Smooth muscle cell (in vitro differentiated cells): ENCODE data around the gene CLIP4. TPM values are rescaled to one million over a fixed set of nuclear protein-coding genes. Genes with fewer than 3 reads are reported as not detected.

ENCODE experiments used
- DNase-seq: peaks from one replicate; lab custom pipeline; 2025; ENCODE audit not compliant: unreplicated experiment; lab: John Stamatoyannopoulos, UW
- H2AFZ ChIP-seq: fragments of 200-600 bp; sonication (generic); 2 replicates; pipeline ENCODE4 v1.6.0; 2016; ENCODE audit warnings: antibody characterized with exemption, low read depth, mild to moderate bottlenecking
- H3F3A ChIP-seq: fragments of 200-600 bp; sonication (generic); 2 replicates; pipeline ENCODE4 v1.6.0; 2017; ENCODE audit warnings: antibody characterized with exemption, low read depth
- H3K27ac ChIP-seq: fragments of 200-600 bp; sonication (generic); 2 replicates; pipeline ENCODE4 v1.5.1; 2016; ENCODE audit warnings: low read depth, mild to moderate bottlenecking
- H3K27me3 ChIP-seq: fragments of 200-600 bp; sonication (generic); 2 replicates; pipeline ENCODE4 v1.6.1; 2016; ENCODE audit warnings: low read depth, mild to moderate bottlenecking
- H3K36me3 ChIP-seq: fragments of 200-600 bp; sonication (generic); 2 replicates; pipeline ENCODE4 v1.5.1; 2016; ENCODE audit warnings: low read depth
- H3K4me1 ChIP-seq: fragments of 200-600 bp; sonication (generic); 2 replicates; pipeline ENCODE4 v1.5.1; 2016; ENCODE audit warnings: low read depth
- H3K4me2 ChIP-seq: fragments of 200-600 bp; sonication (generic); 2 replicates; pipeline ENCODE4 v1.6.0; 2016; ENCODE audit warnings: mild to moderate bottlenecking
- H3K4me3 ChIP-seq: fragments of 200-600 bp; sonication (generic); 2 replicates; pipeline ENCODE4 v1.5.1; 2016; ENCODE audit warnings: mild to moderate bottlenecking
- H3K79me2 ChIP-seq: fragments of 200-600 bp; sonication (generic); 2 replicates; pipeline ENCODE4 v1.6.0; 2016; ENCODE audit warnings: low read depth, mild to moderate bottlenecking
- H3K9ac ChIP-seq: fragments of 200-600 bp; sonication (generic); 2 replicates; pipeline ENCODE4 v1.6.0; 2016; ENCODE audit warnings: low read depth
- H3K9me3 ChIP-seq: fragments of 200-600 bp; sonication (generic); replicated peaks from 2 replicates; pipeline ENCODE4 v1.5.1; 2016; ENCODE audit warnings: low read depth
- H4K20me1 ChIP-seq: fragments of 200-600 bp; sonication (generic); 2 replicates; pipeline ENCODE4 v1.6.0; 2016; ENCODE audit warnings: low read depth
- CTCF ChIP-seq: fragments of 200-600 bp; sonication (generic); IDR thresholded peaks from 2 replicates; pipeline ENCODE4 v1.5.1; 2017; ENCODE audit warnings: borderline replicate concordance, mild to moderate bottlenecking, antibody characterized with exemption; ENCODE audit not compliant: insufficient read depth, poor library complexity, severe bottlenecking
- whole genome bisulfite sequencing: methylation state at CpG from one replicate; pipeline ENCODE4 v1.1.7; 2016; ENCODE audit warnings: low lambda C conversion rate; 5-methylcytosine and 5-hydroxymethylcytosine counted together
- polyA plus RNA-seq: library from polyadenylated mRNA; unstranded; fragments of >200 nt; fragmentation: Nextera tagmentation; extraction: Ambion mirVana; gene quantifications from 2 replicates; pipeline ENCODE4 v1.2.1, GENCODE V29; 2016
- total RNA-seq: library from RNA; depleted of rRNA; stranded (reverse); fragments of >200 nt; gene quantifications from 2 replicates; pipeline ENCODE4 v1.2.3, GENCODE V29; 2014

Gene CLIP4
- total and polyA plus RNA-seq, 2 experiments from 2014 or later = 5.7 to 18.9 TPM

- Histone ChIP-seq H3K9ac (peak overlapping the region; percentile 61), H3F3A (no peaks in the 10 kb centered on the region), H3K27ac (peak overlapping the region; percentile 89), H4K20me1 (no peaks in the 10 kb centered on the region), H3K4me2 (peak overlapping the region; percentile 77), H2AFZ (peak overlapping the region; percentile 19), H3K27me3 (no peaks in the 10 kb centered on the region), H3K4me1 (peaks cover 10% of the 10 kb centered on the region), H3K36me3 (peaks cover 13% of the 10 kb centered on the region), H3K79me2 (peaks cover 18% of the 10 kb centered on the region), H3K9me3 (no peaks in the 10 kb centered on the region), H3K4me3 (no peak overlapping the region)
- no peak for TF ChIP-seq CTCF
- 83% methylated on average over 2 of the region's 2 CpGs for WGBS
- DNase-seq = no peak
These were observed 14.5 kb downstream of the CLIP4 start for GRCh38 chr2:29129586-29130281.

GRCh38 chr2:29130295-29130694 lies 15.1 kb downstream of the CLIP4 start:
- WGBS = 52% methylated on average over 2 of the region's 2 CpGs
- no peak for TF ChIP-seq CTCF
- no peaks in the 10 kb centered on the region for H3K27me3 ChIP-seq
- peak overlapping the region; percentile 19 for H2AFZ ChIP-seq
- no peak for DNase-seq
- no peaks in the 10 kb centered on the region for H3F3A ChIP-seq
- no peaks in the 10 kb centered on the region for H4K20me1 ChIP-seq
- peaks cover 15% of the 10 kb centered on the region for H3K36me3 ChIP-seq
- H3K27ac ChIP-seq = peak overlapping the region; percentile 89
- H3K9ac ChIP-seq = peak overlapping the region; percentile 61
- peak overlapping the region; percentile 77 for H3K4me2 ChIP-seq
- H3K9me3 ChIP-seq = no peaks in the 10 kb centered on the region
- H3K4me3 ChIP-seq = no peak overlapping the region
- peaks cover 13% of the 10 kb centered on the region for H3K79me2 ChIP-seq
- H3K4me1 ChIP-seq = peaks cover 10% of the 10 kb centered on the region

GRCh38 chr2:29134933-29135332 lies 19.7 kb downstream of the CLIP4 start:
- Histone ChIP-seq H3K36me3 (peaks cover 18% of the 10 kb centered on the region), H3K27ac (no peak overlapping the region), H3K4me3 (no peak overlapping the region), H3K79me2 (peaks cover 3% of the 10 kb centered on the region), H3K9me3 (no peaks in the 10 kb centered on the region), H3K27me3 (no peaks in the 10 kb centered on the region), H3K4me1 (peaks cover 2% of the 10 kb centered on the region), H2AFZ (no peak overlapping the region), H3K9ac (no peak overlapping the region), H3F3A (peaks cover 2% of the 10 kb centered on the region), H3K4me2 (no peak overlapping the region), H4K20me1 (no peaks in the 10 kb centered on the region)
- WGBS = 95% methylated on average over 1 of the region's 1 CpG
- no peak for TF ChIP-seq CTCF
- no peak for DNase-seq

GRCh38 chr2:29139152-29139551 lies 23.9 kb downstream of the CLIP4 start:
- peaks cover 2% of the 10 kb centered on the region for H3F3A ChIP-seq
- no peak overlapping the region for H3K4me3 ChIP-seq
- H2AFZ ChIP-seq = no peak overlapping the region
- H3K9me3 ChIP-seq = no peaks in the 10 kb centered on the region
- peaks cover 5% of the 10 kb centered on the region for H3K79me2 ChIP-seq
- H3K36me3 ChIP-seq = peaks cover 10% of the 10 kb centered on the region
- H3K9ac ChIP-seq = no peak overlapping the region
- no peaks in the 10 kb centered on the region for H3K4me1 ChIP-seq
- H3K27me3 ChIP-seq = no peaks in the 10 kb centered on the region
- WGBS = 87% methylated on average over 3 of the region's 3 CpGs
- no peak for DNase-seq
- H4K20me1 ChIP-seq = no peaks in the 10 kb centered on the region
- no peak for TF ChIP-seq CTCF
- H3K4me2 ChIP-seq = no peak overlapping the region
- no peak overlapping the region for H3K27ac ChIP-seq
